Endothelial cell of umbilical vein (primary cell): ENCODE measurements around the gene DRAM1. TPM values are rescaled to one million over a fixed set of nuclear protein-coding genes. Genes with fewer than 3 reads are reported as not detected.

Experiments
- BruUV-seq: library from RNA; stranded (reverse); fragments of 400-500 nt; replicated peaks from 2 replicates; lab custom pipeline; 2021; lab: Mats Ljungman, UMichigan
- CTCF ChIA-PET: fragments of 300-600, 350-600 bp; sonication (Branson Sonifier 250); formaldehyde crosslinking; loops from one replicate; lab custom pipeline; 2021; ENCODE audit warnings: antibody characterized with exemption, inconsistent platforms; lab: Charles Lee
- POLR2A ChIA-PET: fragments of 300-600, 350-600 bp; sonication (Branson Sonifier 250); formaldehyde crosslinking; loops from one replicate; lab custom pipeline; 2021; ENCODE audit warnings: antibody characterized with exemption, inconsistent platforms; lab: Charles Lee
- DNase-seq: peaks from one replicate; pipeline ENCODE4 v3.0.0-alpha.2; 2011; ENCODE audit warnings: low read depth, low spot score
- FAIRE-seq: peaks from 2 replicates; lab custom pipeline; 2011; peaks lifted over from hg19 to GRCh38; lab: Jason Lieb, UNC
- H2AFZ ChIP-seq: 2 replicates; pipeline ENCODE4 v1.6.0; 2012; ENCODE audit warnings: low read depth, low read length, control low read depth, inconsistent platforms
- H3K27ac ChIP-seq: 2 replicates; pipeline ENCODE4 v1.5.1; 2011; ENCODE audit warnings: low read depth, mild to moderate bottlenecking, control low read depth, low read length, moderate library complexity; ENCODE audit not compliant: insufficient read depth
- H3K27me3 ChIP-seq, 2 experiments: 2 replicates each; pipeline versions ENCODE4 v1.6.0 to v1.6.1; 2011; ENCODE audit warnings: low read length in 2 of 2, mixed read lengths in 1 of 2; ENCODE audit not compliant: control insufficient read depth in 2 of 2, insufficient read depth in 2 of 2
- H3K36me3 ChIP-seq, 2 experiments: 2 replicates in 1 of 2; 3 replicates in 1 of 2; pipeline ENCODE4 v1.5.1; 2011; ENCODE audit warnings: low read length in 2 of 2, mild to moderate bottlenecking in 1 of 2, moderate library complexity in 1 of 2; ENCODE audit not compliant: control insufficient read depth in 2 of 2, insufficient read depth in 2 of 2; ENCODE audit errors: extremely low read depth in 1 of 2
- H3K4me1 ChIP-seq: 3 replicates; pipeline ENCODE4 v1.5.1; 2011; ENCODE audit warnings: mild to moderate bottlenecking, low read length; ENCODE audit not compliant: control insufficient read depth, insufficient read depth; ENCODE audit errors: extremely low read depth
- H3K4me2 ChIP-seq: 2 replicates; pipeline ENCODE4 v1.6.1; 2011; ENCODE audit warnings: low read length, control low read depth, mixed read lengths; ENCODE audit not compliant: insufficient read depth
- H3K4me3 ChIP-seq, 3 experiments: fragments of 200-600 bp in 1 of 3; sonication (generic), shearing (Covaris generic) in 1 of 3; replicated peaks in 1 of 3; 2 replicates each; pipeline ENCODE4 v1.5.1; 2011 to 2016; ENCODE audit warnings: control low read depth in 3 of 3, low read length in 3 of 3, mild to moderate bottlenecking in 2 of 3, inconsistent platforms in 1 of 3, low read depth in 1 of 3, moderate library complexity in 1 of 3; ENCODE audit not compliant: insufficient read depth in 1 of 3
- H3K79me2 ChIP-seq: 2 replicates; pipeline ENCODE4 v1.6.0; 2012; ENCODE audit warnings: low read length, inconsistent platforms; ENCODE audit not compliant: control insufficient read depth, insufficient read depth
- H3K9ac ChIP-seq: replicated peaks from 2 replicates; pipeline ENCODE3; 2011; ENCODE audit warnings: low read length, control low read depth; ENCODE audit not compliant: insufficient read depth; ENCODE audit errors: extremely low read depth
- H3K9me1 ChIP-seq: replicated peaks from 3 replicates; pipeline ENCODE4 v1.6.0; 2011; ENCODE audit warnings: mild to moderate bottlenecking, low read length; ENCODE audit not compliant: control insufficient read depth, insufficient read depth; ENCODE audit errors: extremely low read depth
- H3K9me3 ChIP-seq: replicated peaks from 2 replicates; pipeline ENCODE4 v1.5.1; 2012; ENCODE audit warnings: low read length, inconsistent platforms; ENCODE audit not compliant: control insufficient read depth, insufficient read depth
- H4K20me1 ChIP-seq: replicated peaks from 2 replicates; pipeline ENCODE3; 2011; ENCODE audit warnings: mild to moderate bottlenecking, low read length; ENCODE audit not compliant: control insufficient read depth, insufficient read depth; ENCODE audit errors: extremely low read depth
- CTCF ChIP-seq, 2 donors: IDR thresholded peaks; 1 replicate in 1 of 2; 2 replicates in 1 of 2; pipeline ENCODE4 v1.5.1; 2011; ENCODE audit warnings: low read length in 2 of 2, mild to moderate bottlenecking in 2 of 2, moderate library complexity in 2 of 2, control low read depth in 1 of 2, inconsistent platforms in 1 of 2, low read depth in 1 of 2; ENCODE audit not compliant: insufficient read depth in 1 of 2; ENCODE audit errors: extremely low read depth in 1 of 2
- EZH2 ChIP-seq: IDR thresholded peaks from 2 replicates; pipeline ENCODE4 v1.6.1; 2012; ENCODE audit warnings: borderline replicate concordance, low read depth, mild to moderate bottlenecking, moderate library complexity, low read length, inconsistent platforms; ENCODE audit not compliant: severe bottlenecking
- FOS ChIP-seq: IDR thresholded peaks from 2 replicates; pipeline ENCODE4 v1.6.1; 2011; ENCODE audit warnings: mild to moderate bottlenecking, low read length, moderate library complexity, borderline replicate concordance; ENCODE audit not compliant: insufficient read depth
- GATA2 ChIP-seq: IDR thresholded peaks from 2 replicates; pipeline ENCODE4 v1.7.0; 2011; ENCODE audit warnings: low read depth, mild to moderate bottlenecking, moderate library complexity, mixed read lengths, low read length; ENCODE audit not compliant: insufficient read length, insufficient read depth
- JUN ChIP-seq: IDR thresholded peaks from 2 replicates; pipeline ENCODE4 v1.6.1; 2011; ENCODE audit warnings: borderline replicate concordance, low read depth; ENCODE audit not compliant: insufficient read length, insufficient read depth
- MAX ChIP-seq: IDR thresholded peaks from 2 replicates; pipeline ENCODE4 v1.6.1; 2011; ENCODE audit not compliant: insufficient read depth, insufficient read length
- MYC ChIP-seq: IDR thresholded peaks from one replicate; pipeline ENCODE4 v1.6.1; 2011; ENCODE audit warnings: mild to moderate bottlenecking, low read depth, low read length
- POLR2A ChIP-seq: IDR thresholded peaks from 2 replicates; pipeline ENCODE4 v1.6.1; 2012; ENCODE audit warnings: low read depth, mild to moderate bottlenecking, control low read depth, low read length
- POLR2AphosphoS5 ChIP-seq: IDR thresholded peaks from 2 replicates; pipeline ENCODE4 v1.6.1; 2012; ENCODE audit warnings: low read depth, mild to moderate bottlenecking, control low read depth, low read length, moderate library complexity; ENCODE audit not compliant: insufficient read depth
- dilution Hi-C: fragments of 300-500 bp; cut with MboI; formaldehyde crosslinking; loops from one replicate; pipeline ENCODE4 v1.15.0; 2019; ENCODE audit warnings: low sequenced_read_pairs; ENCODE audit not compliant: extremely low pct_ligation_motif_present
- intact Hi-C: fragments of 100-400 bp; cut with micrococcal nuclease; formaldehyde crosslinking; loops from one replicate; pipeline ENCODE4 v1.10.0; 2022
- polyA plus RNA-seq, 4 experiments: library from polyadenylated mRNA; depleted of rRNA in 3 of 4; stranded (reverse) in 3 of 4; unstranded in 1 of 4; fragments of >200 nt; gene quantifications; 2 replicates each; pipeline versions ENCODE4 v1.2.1 to v1.2.3, GENCODE V29; 2011 to 2012; ENCODE audit warnings: missing spikeins in 1 of 4
- total RNA-seq: library from RNA; stranded (reverse); gene quantifications from 2 replicates; pipeline ENCODE4 v1.2.3, GENCODE V29; 2021

DRAM1 gene
- total and polyA plus RNA-seq, 2 donors (not counting 3 experiments of a cell fraction or from before 2014, with no cell fraction given), result 24.6 to 46.3 TPM

GRCh38 chr12:101909646-101910045 lies 32.3 kb downstream of the DRAM1 start:
- Histone ChIP-seq H4K20me1 (no peaks in the 10 kb centered on the region), H3K4me1 (no peaks in the 10 kb centered on the region), H2AFZ (no peak overlapping the region), H3K9me1 (no peaks in the 10 kb centered on the region), H3K27me3 (no peaks in the 10 kb centered on the region), H3K9ac (no peak overlapping the region), H3K9me3 (no peaks in the 10 kb centered on the region), H3K27ac (no peak overlapping the region), H3K4me3 (peak overlapping the region in 1 of 3 experiments; percentile 3), H3K36me3 (no peaks in the 10 kb centered on the region), H3K79me2 (no peaks in the 10 kb centered on the region), H3K4me2 (peak overlapping the region; percentile 2)
- no peak for FAIRE-seq
- ChIA-PET POLR2A (no interaction called here), CTCF (interaction anchor here (1.5 to 1.7 kb wide), 2 partner anchors 18 to 26 kb away, joined by 3 to 5 read pairs; no protein-coding TSS in a partner anchor)
- TF ChIP-seq FOS (no peak), JUN (no peak), MYC (no peak), CTCF (IDR thresholded peaks at IDR 0.05; ENCODE audit: extremely low read depth in 1 of 2, insufficient read depth in 1 of 2, low read depth in 1 of 2, low read length in 2 of 2) (no peak), EZH2 (no peak), POLR2AphosphoS5 (no peak), MAX (no peak), GATA2 (no peak), POLR2A (no peak)
- intact Hi-C loops (no loop called here), dilution Hi-C loops (no loop called here)
- no TSS peak for BruUV-seq
- no peak for DNase-seq
